ENCODE data around the gene HSD17B10.
"Not testable (repeated sequence)": the region's sequence is repeated elsewhere in the genome, so short reads cannot be mapped to it uniquely, and the experiment has no call there.

Gene HSD17B10

DNA sequence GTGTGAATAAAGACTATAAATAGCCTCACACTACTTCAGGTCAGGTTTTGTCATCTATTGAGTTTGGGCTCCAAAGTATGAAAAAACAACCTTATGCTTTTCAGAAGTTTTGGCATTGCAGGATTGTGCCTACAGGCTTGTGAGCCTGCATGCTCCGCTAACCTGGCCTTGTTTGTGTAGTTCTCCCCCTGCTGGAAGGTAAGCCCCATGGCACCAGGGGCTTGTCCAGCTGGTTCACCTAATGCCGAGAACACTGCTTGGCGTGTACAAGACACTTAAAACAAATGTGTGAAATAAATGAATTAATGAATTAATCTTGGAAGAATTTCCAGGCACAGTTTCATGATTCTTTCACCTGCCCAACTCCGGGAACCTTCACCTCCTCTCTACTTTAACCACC, 1.8 kb upstream of the HSD17B10 start:
- peak; percentile 49 for DNase-seq

GRCh38 chrX:53430231-53430630, 3.9 kb downstream of the HSD17B10 start:
- no peak for DNase-seq

DNA sequence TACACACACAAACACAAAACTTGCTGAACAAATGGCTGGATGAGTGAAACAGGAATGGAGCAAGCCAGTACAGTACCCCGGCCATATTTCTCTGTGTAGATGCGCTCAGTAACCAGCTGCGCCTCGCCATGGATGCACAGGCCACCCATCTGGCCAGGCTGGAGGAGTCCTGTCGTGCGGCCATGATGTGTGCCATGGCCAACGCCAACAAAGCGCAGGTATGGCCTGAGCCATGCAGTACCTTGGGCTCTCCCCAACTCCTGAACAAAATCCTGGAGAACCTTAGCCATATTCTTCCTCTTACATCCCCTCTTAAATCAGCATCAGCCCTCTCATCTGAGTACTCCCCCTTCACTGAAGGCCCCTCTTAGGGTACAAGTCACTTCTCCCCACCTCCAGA, 4.4 kb downstream of the HSD17B10 start:
- DNase-seq = no peak

DNA sequence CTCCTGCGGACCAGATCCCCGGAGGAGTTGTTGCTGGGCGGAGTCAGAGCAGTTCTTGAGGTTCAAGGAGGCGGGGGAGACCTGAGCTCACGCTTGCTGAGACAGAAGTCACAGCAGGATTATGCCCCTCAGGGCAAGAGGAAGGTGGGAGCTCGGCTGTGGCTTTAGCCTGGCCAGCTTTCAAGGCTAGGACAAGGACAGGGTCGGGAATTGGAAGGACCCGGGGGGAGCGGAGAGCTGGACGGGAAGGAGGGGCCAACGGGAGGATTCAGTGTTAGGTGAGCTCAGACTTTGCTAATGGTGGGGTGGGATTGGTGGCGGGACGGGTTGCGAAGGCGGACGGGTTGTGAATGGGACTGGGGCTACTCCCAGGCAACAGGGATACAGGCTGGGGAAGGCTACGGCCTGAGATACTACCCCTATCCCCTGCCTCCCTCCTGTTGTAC, 11.3 kb downstream of the HSD17B10 start, which contains the start of gene RIBC1:
Gene RIBC1, plus strand, starts transcription at position 13 of the 446 bp plus-strand sequence. CDS start 3,404 bp downstream, outside the sequence.
- no peak for DNase-seq

GRCh38 chrX:53422086-53422860, 11.9 kb downstream of the HSD17B10 start, which contains the start of gene SMC1A:
SMC1A (minus strand) TSS chrX:53422654; CDS start chrX:53422600, 54 bp downstream.
- DNase-seq = peak; percentile 94

- DNase-seq = no peak
Observed at GRCh38 chrX:53421772-53422085, 12.4 kb downstream of the HSD17B10 start.

- DNase-seq = no peak
Observed at GRCh38 chrX:53421125-53421524, 13.0 kb downstream of the HSD17B10 start.

DNA sequence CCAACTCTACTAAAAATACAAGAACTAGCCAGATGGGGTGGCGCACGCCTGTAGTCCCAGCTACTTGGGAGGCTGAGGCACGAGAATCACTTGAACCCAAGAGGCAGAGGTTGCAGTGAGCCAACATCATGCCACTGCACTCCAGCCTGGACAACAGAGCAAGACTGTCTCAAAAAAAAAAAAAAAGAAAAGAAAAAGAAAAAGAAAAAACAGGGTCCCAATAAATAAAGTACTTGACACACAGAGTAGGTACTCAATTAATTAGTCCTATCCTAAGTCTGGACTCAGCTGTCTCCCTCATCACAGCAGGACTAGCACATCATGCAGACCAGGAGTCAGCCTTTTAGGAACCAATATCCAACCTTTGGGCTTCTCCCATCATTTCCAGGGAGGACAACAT, 13.8 kb downstream of the HSD17B10 start:
- DNase-seq = not testable (repeated sequence)

GRCh38 chrX:53412446-53412845, 21.7 kb downstream of the HSD17B10 start:
- no peak for DNase-seq

- DNase-seq = no peak
Observed at GRCh38 chrX:53403535-53403934, 30.6 kb downstream of the HSD17B10 start.

GRCh38 chrX:53398216-53398615, 36.0 kb downstream of the HSD17B10 start:
- DNase-seq = no peak

DNA sequence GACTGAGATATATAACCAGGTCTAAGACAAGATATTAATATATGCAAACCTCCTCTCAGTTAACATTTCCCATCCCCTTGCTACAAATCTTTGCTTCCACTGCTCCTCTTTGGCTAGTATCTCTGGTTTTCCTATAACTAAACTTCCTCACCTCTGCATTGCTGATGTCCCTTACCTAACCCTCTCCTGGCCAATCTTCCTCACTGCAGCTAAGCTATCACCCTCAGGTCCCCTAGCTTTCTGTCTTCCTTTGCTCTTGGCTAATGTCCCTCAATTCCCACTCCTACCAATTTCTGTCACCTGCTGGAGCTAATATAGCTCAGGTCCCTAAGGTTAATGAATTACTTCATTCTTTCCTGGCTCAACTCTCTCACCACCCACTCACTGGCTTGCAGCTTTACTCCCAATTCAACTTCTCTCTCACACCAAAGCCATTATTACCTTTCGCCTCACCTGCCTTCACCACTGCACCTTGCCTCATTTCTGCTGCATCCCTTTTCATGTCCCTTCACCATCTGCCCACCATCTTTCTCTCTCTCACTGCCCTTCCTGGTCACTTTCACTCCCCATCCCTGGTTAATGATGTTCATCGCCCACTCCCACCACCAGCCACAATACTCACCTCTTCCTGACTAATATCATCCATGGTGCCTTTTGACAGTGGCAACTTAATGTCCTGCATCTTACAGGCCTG, 38.4 kb downstream of the HSD17B10 start:
- DNase-seq = no peak

GRCh38 chrX:53383376-53384076, 50.6 kb downstream of the HSD17B10 start:
- no peak for DNase-seq
